ENCODE results near the gene ZNF274.
"Not testable (repeated sequence)": the region's sequence is repeated elsewhere in the genome, so short reads cannot be mapped to it uniquely, and the experiment has no call there.

The ZNF274 gene

GRCh38 chr19:58228585-58229254, 45.9 kb downstream of the ZNF274 start, which contains the start of gene ZNF544:
Gene ZNF544, plus strand, starts transcription at chr19:58228914. Its CDS starts 15,110 bp downstream, at chr19:58244024.
- DNase-seq (ENCODE audit: low spot score): peak; percentile 80

GRCh38 chr19:58229255-58229639, 46.4 kb downstream of the ZNF274 start:
- TF ChIP-seq CTCF (IDR thresholded peaks at IDR 0.05): no peak
- peak overlapping the region in 1 of 2 donors; percentile 76 for H3K27ac ChIP-seq
- DNase-seq (ENCODE audit: low spot score): no peak
- peak overlapping the region; percentile 89 for H3K4me3 ChIP-seq

More at GRCh38 chr19:58228585-58229254, 45.9 kb downstream of the ZNF274 start, which contains the start of gene ZNF544:
- no peak for TF ChIP-seq CTCF (IDR thresholded peaks at IDR 0.05)
- Histone ChIP-seq H3K27ac (peak within 1 kb of the TSS; percentile 46 to 76), H3K4me3 (peak within 1 kb of the TSS; percentile 89)

GRCh38 chr19:58237324-58237723, 54.5 kb downstream of the ZNF274 start:
- Histone ChIP-seq H3K27ac (no peak overlapping the region), H3K4me3 (peak overlapping the region; percentile 7)
- DNase-seq (ENCODE audit: low spot score): no peak
- no peak for TF ChIP-seq CTCF (IDR thresholded peaks at IDR 0.05)

- TF ChIP-seq CTCF (IDR thresholded peaks at IDR 0.05): no peak
- DNase-seq (ENCODE audit: low spot score): no peak
- Histone ChIP-seq H3K4me3 (no peak overlapping the region), H3K27ac (no peak overlapping the region)
These were observed 60.5 kb downstream of the ZNF274 start for GRCh38 chr19:58243351-58243750.

GRCh38 chr19:58248886-58249285, 66.0 kb downstream of the ZNF274 start:
- H3K4me3 ChIP-seq: peak overlapping the region; percentile 30

GRCh38 chr19:58252102-58252685, 69.3 kb downstream of the ZNF274 start:
- DNase-seq (ENCODE audit: low spot score): no peak
- no peak for TF ChIP-seq CTCF (IDR thresholded peaks at IDR 0.05)
- Histone ChIP-seq H3K27ac (no peak overlapping the region), H3K4me3 (no peak overlapping the region)

More at GRCh38 chr19:58248886-58249285, 66.0 kb downstream of the ZNF274 start:
- DNase-seq (ENCODE audit: low spot score): no peak
- no peak for TF ChIP-seq CTCF (IDR thresholded peaks at IDR 0.05)
- H3K27ac ChIP-seq: no peak overlapping the region

GRCh38 chr19:58258259-58258658, 75.4 kb downstream of the ZNF274 start:
- not testable (repeated sequence) for DNase-seq (ENCODE audit: low spot score); H3K27ac ChIP-seq
- peak overlapping the region; percentile 5 for H3K4me3 ChIP-seq

Measured in coronary artery (tissue), 2 donors.